Right ventricle myocardium inferior (tissue), 1 donor: Measurements from ENCODE around the gene MMP19. TPM values are rescaled to one million over a fixed set of nuclear protein-coding genes. Genes with fewer than 3 reads are reported as not detected.
"Not testable (repeated sequence)": the region's sequence is repeated elsewhere in the genome, so short reads cannot be mapped to it uniquely, and the experiment has no call there.

ENCODE experiments used
- ATAC-seq: fragments of 200-7000 bp; cut with Tn5 transposase; one replicate; pipeline ENCODE4 v1.9.1; 2020; ENCODE audit warnings: mild to moderate bottlenecking, moderate library complexity
- DNase-seq: peaks from one replicate; pipeline ENCODE4 v3.0.0; 2021; ENCODE audit errors: missing footprints
- intact Hi-C: fragments of 100-400 bp; cut with DNase I; formaldehyde crosslinking; loops from one replicate; pipeline ENCODE4 v1.11.0; 2022
- total RNA-seq: library from RNA; stranded (reverse); fragmentation: NEBNext Ultra II Directional; extraction: Animal tissue kit (Norgen Biotek cat#: 25700); gene quantifications from one replicate; pipeline ENCODE4 v1.2.1, GENCODE V29; 2021
- donor health status: DM: no; HTN: yes; CAD: no; lungs with severe emphysema.

The MMP19 gene
- total RNA-seq, 1 donor from 2014 or later = 2.9 TPM

DNA sequence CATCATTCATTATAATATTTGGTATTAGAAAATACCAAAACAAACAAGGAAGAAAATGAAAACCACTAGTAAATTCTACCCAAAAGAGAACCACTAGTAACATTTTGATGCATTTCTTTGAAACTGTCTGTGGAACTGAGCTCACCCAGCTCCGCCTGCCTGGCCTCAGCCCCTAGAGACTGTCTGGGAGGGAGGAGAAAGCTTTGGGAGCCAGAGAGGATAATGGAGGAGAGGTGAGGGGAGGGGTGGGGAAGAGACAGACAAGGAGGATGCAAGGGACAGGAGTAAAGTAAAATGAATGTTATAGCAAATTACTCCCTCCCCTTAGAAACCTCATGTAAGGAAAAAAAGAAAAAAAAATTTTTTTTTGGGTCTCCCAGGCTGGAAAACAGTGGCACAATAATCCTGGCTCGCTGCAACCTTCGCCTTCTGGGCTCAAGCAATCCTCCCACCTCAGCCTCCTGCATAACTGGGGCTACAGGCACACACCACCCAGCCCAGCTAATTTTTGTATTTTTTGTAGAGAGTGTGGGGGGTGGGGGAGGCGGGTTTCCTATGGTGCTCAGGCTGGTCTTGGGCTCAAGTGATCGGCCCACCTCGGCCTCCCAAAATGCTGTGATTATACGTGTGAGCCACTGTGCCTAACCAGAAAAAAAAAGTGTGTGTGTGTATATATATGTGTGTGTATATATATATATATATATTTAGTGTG lies 3.2 kb upstream of the MMP19 start:
- intact Hi-C loops = no loop called here
- no peak for DNase-seq
- ATAC-seq = no peak

DNA sequence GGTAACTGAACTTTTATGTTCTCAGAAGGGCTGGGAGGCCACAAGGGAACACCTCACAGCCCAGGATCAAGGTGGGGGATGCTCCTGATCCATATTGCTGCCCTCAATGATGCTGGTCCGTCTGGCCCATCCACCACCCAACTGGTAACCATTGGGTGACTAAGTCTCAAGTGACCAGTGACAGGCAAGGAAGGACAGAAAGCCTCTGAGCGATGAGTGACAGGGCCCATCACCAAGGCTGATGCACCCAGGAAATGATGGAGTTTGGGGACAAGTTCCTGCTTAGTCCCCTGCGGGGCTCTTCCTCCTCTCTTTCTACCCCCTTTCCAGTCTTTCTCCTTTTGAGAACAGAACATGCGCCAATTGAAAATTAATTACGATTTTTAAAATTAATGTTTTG lies 2.6 kb upstream of the MMP19 start:
- DNase-seq (no peak), ATAC-seq (no peak)
- intact Hi-C loops = no loop called here

DNA sequence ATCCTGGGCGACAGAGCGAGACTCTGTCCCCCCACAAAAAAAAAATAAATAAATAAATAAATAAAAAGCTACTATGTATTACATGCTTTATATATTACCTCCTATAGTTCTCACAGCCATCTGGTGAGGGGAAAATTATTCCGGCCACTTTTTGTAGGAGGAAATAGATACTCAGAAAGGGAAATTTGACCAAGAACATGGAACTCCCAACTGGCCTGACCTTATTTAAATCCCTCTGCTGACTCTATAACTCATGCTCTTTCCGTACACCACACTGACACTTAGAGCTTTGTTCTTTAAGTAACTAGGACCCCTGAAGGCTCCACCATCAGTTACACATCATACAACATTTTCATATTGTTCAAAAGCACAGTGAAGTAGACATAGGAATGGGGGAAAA lies 2.2 kb upstream of the MMP19 start:
- ATAC-seq = no peak

DNA sequence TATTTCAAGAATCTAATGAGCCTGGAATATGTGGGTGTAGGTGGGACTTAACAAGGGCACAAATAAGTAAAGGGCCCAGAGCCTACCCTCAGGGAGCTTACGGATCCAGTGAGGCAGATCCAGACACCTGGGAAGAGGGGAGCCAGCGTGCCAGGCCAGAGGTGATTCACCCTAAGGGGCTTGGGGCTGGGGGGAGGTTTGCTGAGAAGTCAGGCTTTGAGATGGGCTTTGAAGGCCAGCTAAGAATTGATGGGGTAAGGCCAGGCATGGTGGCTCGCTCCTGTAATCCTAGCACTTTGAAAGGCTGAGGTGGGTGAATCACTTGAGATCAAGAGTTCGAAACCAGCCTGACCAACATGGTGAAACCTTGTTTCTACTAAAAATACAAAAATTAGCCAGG lies 695 bp upstream of the MMP19 start:
- intact Hi-C loops = no loop called here
- ATAC-seq (no peak), DNase-seq (no peak)

More for the DNA sequence above, 2.2 kb upstream of the MMP19 start:
- DNase-seq = no peak
- intact Hi-C loops = no loop called here

DNA sequence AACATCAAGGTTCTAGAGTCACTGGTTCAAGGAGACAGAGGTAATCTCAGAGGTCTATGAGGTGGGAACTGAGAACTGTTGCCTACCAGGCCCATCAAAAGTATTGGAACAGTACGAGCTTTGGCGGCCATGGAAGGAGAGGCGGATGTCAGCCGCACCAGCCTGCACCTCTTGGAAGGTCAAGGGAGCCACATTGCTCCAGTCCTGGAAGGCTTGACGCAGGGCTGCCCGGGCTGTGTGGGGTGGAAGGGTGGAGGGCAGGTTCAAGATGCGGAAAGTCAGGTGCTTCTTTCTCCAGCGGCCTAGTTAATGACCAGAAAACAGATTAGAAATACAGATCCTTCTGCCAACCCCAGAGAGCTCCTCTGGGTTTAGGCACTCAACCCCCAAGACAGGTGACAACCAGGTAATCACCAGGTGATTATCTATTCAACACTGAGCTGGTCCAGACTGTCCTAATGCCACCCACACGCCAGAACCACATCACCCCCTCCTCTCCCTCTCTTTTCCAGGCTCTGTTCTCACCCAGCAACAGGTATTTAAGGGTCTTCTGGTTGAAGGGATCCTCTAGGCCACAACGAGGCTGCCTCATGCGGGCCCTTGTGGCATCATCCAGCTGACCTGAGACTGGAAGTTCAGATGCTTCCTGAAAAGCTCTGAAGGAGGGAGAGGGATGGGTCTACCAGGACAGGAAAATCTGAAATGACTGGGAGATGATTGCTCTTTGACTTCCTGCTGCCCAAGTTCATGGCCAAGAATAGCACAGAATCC lies 2.0 kb downstream of the MMP19 start:
- DNase-seq = no peak
- intact Hi-C loops = no loop called here
- ATAC-seq = no peak

DNA sequence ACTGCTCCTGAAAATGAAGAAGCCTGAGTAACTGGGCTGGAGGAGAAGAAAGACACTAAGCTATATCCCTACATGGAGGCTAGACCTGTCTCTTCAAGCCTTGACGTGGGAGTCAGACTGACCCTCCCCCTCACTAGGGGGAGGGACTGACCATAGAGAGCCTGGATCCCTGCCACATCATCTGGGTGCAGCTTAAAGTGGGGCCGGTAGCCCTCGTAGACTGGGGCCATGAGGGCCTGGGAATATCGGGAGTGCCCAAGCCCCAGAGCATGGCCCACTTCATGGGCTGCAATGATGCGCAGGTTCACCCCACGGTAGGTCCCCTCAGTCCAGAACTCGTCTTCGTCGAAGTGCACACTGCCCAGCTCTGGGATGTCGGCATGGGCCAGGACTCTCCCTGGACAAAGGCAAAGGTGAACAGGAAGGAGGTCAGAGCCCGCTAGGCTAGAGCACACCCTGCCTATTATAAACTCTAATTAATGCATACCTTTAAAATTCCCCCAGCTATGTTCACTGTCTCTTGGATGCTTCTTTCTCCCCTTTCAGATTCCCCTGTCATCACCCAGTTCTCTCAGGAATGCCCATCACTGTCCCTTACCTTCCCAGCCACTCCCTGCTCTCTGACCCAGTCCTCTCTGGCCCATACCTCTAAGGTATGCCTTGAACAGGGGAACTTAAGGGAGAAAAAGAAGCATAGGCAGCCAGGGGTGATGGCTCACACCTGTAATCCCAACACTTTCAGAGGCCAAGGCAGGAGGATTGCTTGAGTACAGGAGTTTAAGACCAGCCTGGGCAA lies 3.2 kb downstream of the MMP19 start:
- DNase-seq = no peak
- intact Hi-C loops = no loop called here
- no peak for ATAC-seq

DNA sequence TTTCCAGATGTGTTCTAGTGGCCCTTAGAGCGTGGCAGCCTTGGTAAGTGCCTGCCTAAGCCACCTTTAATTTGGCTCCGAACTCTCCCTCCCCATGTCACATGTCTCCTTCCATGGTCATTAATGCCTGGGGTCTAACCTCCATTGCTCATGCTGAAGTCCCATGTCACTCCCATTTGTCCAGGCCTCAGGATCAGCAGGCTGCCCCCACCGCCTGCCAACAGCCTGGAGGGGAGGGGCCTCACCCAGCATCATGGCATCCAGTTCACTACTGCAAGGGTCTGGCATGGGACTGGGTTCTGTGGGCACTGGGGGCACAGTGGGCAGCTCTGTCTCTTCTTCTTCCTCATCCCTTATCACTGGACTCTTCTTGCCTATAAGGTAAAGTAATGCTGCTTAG lies 4.4 kb downstream of the MMP19 start:
- ATAC-seq = no peak

DNA sequence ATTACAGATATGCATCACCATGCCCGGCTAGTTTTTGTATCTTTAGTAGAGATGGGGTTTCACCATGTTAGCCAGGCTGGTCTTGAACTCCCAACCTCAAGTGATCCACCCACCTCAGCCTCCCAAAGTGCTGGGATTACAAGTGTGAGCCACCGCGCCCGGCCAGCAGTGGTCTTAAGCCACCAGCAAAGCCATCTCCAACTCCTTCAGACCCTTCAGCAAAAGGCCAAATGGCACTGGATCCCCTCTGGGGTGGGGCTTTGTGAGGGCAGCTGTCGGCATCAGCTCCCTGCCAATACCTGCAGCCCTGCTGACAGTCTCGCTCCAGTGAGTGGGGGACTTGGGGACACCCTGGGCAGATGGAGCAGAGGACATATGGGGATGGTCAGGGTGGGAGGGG lies 8.3 kb downstream of the MMP19 start:
- intact Hi-C loops, ATAC-seq, DNase-seq: not testable (repeated sequence)

More for the DNA sequence above, 4.4 kb downstream of the MMP19 start:
- no peak for DNase-seq
- intact Hi-C loops = no loop called here

DNA sequence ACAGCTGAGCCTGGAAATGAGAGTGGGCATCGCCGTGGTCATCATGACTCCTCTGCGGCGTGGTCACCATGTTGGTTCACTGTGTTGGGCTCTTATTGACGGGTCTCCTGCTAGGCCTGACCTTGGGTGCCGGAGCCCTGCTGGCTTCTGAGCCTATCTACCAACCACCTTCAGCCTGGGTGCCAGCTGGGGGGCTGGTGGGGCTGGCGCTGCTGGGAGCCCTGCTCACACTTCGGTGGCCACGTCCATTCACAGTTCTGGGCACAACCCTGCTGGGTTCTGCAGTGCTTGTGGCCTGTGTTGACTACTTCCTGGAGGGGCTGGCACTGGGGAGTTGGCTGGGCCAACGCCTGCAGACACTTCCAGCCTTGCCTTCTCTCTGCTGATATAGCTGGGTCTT lies 9.7 kb downstream of the MMP19 start:
- ATAC-seq (no peak), DNase-seq (no peak)
- intact Hi-C loops = no loop called here

DNA sequence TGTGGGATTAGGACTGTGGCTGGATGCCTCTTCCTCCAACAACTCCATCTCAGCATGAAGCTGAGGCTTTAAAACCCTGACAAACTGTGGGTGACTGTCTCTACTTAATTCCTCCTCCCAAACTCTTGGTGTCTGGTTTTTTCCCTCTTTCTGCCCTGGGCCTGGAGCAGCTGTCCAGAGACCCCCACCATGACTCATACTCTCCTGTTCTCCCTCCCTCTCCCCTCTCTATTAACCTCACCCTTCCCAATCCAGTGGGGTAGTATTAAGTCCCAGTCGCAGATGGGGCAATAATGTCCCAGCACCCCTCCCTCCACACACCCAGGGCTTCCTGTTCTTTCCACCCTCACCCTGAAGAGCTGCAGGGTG lies 11.3 kb downstream of the MMP19 start:
- intact Hi-C loops = no loop called here
- DNase-seq (no peak), ATAC-seq (no peak)

DNA sequence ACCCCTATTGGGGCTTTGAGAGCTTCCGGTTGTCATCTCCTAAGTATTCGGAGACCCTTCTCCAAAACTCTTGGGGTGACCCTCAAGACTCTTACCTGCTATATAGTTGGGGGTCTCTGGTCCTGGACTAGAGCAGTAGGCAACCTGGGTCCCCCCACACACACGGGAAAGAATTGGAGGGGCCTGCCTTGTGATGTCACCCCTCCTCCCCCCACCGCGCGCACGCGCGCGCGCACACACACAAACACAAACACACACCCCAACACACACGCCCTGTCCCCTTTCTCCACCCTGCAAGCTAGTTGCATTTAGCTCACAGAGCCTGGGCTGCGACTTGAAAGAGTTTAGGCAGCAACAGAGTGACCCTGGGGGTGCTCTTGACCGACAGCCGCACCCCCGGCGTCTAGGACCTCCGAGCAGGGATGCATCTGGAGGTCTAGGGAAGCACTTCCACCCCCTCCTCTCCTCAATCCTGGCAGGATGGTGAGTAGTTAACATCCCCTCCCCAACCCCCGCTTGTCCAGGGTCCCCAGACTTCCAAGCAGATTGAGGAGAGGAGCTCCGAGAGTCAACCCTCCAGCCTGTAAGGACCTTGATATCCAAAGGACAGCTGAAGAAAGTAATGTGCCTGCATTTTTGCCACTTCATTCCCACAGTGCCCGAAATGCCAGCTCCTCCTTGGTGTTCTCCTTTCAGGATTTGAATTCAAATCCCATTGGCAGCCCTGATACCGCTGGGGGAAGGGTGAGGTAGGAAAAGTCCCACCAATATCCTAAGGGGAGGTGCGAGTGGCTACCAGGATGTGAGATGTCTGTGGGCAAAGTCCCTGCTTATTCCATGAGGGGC lies 11.9 kb downstream of the MMP19 start:
- peak; percentile 88 for DNase-seq
- peak; percentile 64 for ATAC-seq
- intact Hi-C loops = no loop called here

DNA sequence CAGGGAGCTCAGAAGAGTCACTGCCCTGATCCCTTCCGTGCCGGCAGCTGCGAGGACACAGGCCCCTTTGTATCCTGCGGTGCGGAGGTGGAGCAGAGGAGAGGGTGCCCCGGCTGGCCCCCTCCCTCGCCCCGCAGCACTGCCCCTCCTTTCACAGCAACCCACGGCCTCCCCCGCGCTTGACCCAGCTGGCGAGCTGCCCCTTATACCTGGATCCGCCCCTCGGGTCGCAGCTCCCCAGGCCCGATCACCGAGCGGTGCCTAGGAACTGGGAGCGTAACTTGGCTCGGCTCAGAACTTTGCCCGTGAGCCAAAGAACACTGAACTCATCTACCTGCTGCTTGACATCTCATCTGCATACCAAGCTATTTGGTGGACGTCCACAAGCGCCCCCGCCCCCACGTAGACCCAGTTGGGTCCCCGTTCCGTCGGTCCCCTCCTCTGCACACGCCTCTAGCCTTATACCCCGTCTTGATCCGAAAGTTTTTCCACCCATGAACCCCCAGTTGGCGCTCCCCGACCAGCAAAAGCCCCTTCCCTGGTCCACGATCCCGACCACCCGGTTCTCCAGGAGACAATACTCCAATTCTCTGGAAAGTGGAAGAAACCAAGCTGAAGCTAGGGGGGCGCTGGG lies 12.7 kb downstream of the MMP19 start:
- ATAC-seq (peak; percentile 26), DNase-seq (peak; percentile 86)
- intact Hi-C loops = loop anchor here (2.0 kb wide), 1 partner anchor 97 kb away; the partner anchor contains the start of gene PYM1

DNA sequence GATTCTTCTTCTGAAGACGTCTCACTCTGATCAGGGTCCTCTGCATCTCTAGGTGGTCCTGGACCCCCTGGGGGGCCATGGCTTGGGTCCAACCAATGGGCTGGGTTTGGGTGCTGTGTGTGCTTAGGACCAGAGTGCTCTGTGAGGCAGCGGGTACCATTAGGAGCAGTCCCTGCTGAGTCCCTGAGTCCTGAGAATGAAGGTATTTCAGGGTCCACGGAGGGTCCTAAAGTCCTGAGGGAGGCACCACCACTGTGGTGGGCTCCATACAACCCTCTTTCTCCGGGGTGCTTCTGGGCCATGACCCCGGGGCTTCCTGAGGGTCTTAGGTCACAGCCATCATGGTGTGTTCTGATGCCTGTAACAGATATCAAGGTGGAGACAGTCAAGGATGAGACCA lies 14.4 kb downstream of the MMP19 start:
- intact Hi-C loops = loop anchor here (2.0 kb wide), 1 partner anchor 98 kb away; the partner anchor contains the start of gene PYM1
- ATAC-seq = no peak
- DNase-seq = no peak

DNA sequence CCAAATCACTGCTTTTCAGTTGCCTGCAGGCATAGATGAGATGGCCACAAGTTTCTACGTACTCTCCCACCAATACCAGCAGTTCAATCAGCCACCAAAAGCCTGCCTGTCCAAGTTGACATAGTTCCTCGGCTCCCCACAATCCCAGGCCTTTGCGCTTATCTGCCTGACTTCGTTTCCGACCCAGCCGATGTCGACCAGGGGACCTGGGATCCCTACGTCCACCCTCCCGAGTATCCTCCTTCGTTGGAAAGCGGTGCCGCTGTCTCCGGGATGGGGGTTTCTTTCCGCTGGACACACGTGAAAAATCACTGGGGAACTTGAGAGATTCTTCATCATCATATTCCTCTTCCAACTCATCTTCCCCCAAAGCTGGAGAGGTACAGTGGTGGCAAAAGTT lies 14.9 kb downstream of the MMP19 start:
- intact Hi-C loops = loop anchor here (2.0 kb wide), 1 partner anchor 99 kb away; the partner anchor contains the start of gene PYM1
- DNase-seq (no peak), ATAC-seq (no peak)

DNA sequence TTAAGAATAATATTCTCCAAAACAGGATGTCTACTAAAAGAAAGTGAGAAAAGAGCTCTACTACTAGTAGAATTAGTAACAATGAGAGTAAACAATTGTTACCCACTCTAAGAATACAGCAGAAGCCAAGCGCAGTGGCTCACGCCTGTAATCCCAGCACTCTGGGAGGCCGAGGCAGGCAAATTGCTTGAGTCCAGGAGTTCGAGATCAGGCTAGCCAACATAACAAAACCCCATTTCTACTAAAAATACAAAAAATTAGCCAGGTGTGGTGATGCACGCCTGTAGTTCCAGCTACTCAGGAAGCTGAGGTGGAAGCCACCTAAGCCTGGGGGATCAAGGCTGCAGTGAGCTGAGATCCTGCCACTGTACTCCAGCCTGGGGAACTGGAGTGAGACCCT lies 18.0 kb downstream of the MMP19 start:
- no peak for ATAC-seq
- intact Hi-C loops = no loop called here

DNA sequence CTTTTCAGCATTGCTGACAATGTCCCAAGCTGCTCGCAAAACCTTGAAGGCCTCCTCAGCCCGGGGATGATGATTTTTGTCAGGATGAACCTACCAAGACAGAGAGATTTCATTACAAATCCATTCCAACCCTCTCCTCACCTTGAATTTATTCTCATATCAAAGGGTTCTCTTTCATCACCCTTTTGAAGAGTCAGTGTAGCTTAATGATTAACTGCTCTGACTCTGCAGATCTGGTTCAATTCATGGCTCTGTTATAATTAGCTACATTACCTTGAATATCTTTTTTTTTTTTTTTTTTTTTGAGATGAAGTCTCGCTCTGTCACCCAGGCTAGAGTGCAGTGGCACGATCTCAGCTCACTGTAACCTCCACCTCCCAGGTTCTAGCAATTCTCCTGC lies 19.3 kb downstream of the MMP19 start:
- no peak for ATAC-seq
- intact Hi-C loops = no loop called here
- no peak for DNase-seq

More for the DNA sequence above, 18.0 kb downstream of the MMP19 start:
- no peak for DNase-seq

DNA sequence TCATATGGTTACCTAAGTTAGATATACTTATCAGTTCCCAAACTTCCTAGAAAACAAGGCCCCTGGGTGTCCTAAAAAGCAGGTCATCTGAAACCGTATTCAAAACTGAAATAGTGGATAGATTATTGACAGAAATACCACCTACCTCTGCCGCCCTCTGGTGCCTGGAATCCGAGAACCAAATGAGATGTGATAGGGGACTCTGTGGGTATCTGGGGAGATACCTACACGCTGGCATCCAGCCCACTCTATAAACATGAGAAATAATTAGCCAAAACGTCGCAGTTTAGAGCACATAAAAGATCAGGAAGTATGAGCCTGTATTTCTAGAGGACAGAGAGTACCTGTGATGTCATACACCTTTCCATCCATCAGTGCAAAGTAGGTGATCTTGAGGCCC lies 20.5 kb downstream of the MMP19 start:
- no peak for DNase-seq
- no peak for ATAC-seq
- intact Hi-C loops = no loop called here

DNA sequence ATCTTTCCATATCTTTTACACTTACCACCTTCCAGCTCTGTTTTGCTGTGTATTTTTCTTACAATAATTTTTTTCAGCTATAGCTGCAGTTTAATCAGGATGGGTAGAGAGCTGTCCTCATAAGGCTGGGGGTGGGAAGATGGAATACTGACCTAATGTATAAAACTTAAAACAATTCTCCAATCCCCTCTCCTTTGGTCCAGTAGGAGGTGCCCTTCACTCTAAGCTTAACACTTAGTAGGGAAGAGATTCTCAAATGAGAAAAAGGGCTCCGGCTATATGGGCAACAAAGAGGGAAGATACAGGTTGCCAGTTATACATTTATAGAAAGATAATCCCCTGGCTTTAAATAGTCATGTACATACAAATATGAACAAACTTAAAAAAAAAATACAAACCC lies 22.1 kb downstream of the MMP19 start:
- intact Hi-C loops = no loop called here
- no peak for DNase-seq
- no peak for ATAC-seq
